22Rv1 (cell line): Measurements from ENCODE around the gene YIPF1.

ENCODE experiments used
- ZFX ChIP-seq: fragments of 450-650 bp; IDR thresholded peaks from 2 replicates; pipeline ENCODE4 v1.6.1; 2017; ENCODE audit warnings: antibody characterized with exemption, borderline replicate concordance
- TF ChIP-seq, protein P1 (sequence below): fragments of 450-650 bp; IDR thresholded peaks from 2 replicates; pipeline ENCODE4 v1.5.1; 2017; ENCODE audit warnings: mild to moderate bottlenecking

GRCh38 chr1:53911442-53911841, 21.8 kb upstream of the YIPF1 start:
- TF ChIP-seq, protein P1, sequence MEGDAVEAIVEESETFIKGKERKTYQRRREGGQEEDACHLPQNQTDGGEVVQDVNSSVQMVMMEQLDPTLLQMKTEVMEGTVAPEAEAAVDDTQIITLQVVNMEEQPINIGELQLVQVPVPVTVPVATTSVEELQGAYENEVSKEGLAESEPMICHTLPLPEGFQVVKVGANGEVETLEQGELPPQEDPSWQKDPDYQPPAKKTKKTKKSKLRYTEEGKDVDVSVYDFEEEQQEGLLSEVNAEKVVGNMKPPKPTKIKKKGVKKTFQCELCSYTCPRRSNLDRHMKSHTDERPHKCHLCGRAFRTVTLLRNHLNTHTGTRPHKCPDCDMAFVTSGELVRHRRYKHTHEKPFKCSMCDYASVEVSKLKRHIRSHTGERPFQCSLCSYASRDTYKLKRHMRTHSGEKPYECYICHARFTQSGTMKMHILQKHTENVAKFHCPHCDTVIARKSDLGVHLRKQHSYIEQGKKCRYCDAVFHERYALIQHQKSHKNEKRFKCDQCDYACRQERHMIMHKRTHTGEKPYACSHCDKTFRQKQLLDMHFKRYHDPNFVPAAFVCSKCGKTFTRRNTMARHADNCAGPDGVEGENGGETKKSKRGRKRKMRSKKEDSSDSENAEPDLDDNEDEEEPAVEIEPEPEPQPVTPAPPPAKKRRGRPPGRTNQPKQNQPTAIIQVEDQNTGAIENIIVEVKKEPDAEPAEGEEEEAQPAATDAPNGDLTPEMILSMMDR = no peak
- TF ChIP-seq ZFX = no peak
